B cell (primary cell): ENCODE data around the gene GET4. TPM values are rescaled to one million over a fixed set of nuclear protein-coding genes. Genes with fewer than 3 reads are reported as not detected.

ENCODE experiments used
- ATAC-seq: fragments of 200-7000 bp; cut with Tn5 transposase; one replicate; pipeline ENCODE4 v1.10.0; 2021; ENCODE audit warnings: low read depth, mild to moderate bottlenecking, moderate number of reproducible peaks, moderate library complexity
- CTCF ChIA-PET: fragments of 350-600 bp; sonication (Branson Sonifier 250); formaldehyde crosslinking; loops from one replicate; lab custom pipeline; 2021; ENCODE audit warnings: antibody characterized with exemption, inconsistent platforms; lab: Charles Lee
- POLR2A ChIA-PET: fragments of 350-600 bp; sonication (Branson Sonifier 250); formaldehyde crosslinking; loops from one replicate; lab custom pipeline; 2021; ENCODE audit warnings: antibody characterized with exemption; lab: Charles Lee
- DNase-seq: peaks from one replicate; pipeline ENCODE4 v3.0.0; 2013
- H2AFZ ChIP-seq: 2 replicates; pipeline ENCODE4 v1.6.1; 2012; ENCODE audit warnings: mild to moderate bottlenecking, low read depth, low read length; ENCODE audit not compliant: insufficient read depth, poor library complexity, severe bottlenecking
- H3K27ac ChIP-seq, 2 donors: 1 replicate in 1 of 2; 2 replicates in 1 of 2; pipeline ENCODE4 v1.5.1; 2012 to 2013; ENCODE audit warnings: low read length in 2 of 2, mild to moderate bottlenecking in 2 of 2, moderate library complexity in 1 of 2
- H3K27me3 ChIP-seq, 4 experiments: fragments of 200-600 bp in 1 of 4; sonication (generic) in 1 of 4; replicated peaks in 1 of 4; 1 replicate in 2 of 4; 2 replicates in 2 of 4; pipeline versions ENCODE4 v1.6.1 to v1.7.0; 2013 to 2016; ENCODE audit warnings: low read length in 3 of 4, mild to moderate bottlenecking in 2 of 4, mixed read lengths in 1 of 4, moderate library complexity in 1 of 4; ENCODE audit not compliant: insufficient read depth in 4 of 4, control insufficient read depth in 3 of 4; ENCODE audit errors: control extremely low read depth in 1 of 4
- H3K36me3 ChIP-seq, 2 experiments: replicated peaks in 1 of 2; 1 replicate in 1 of 2; 2 replicates in 1 of 2; pipeline versions ENCODE4 v1.6.1 to v1.7.1; 2013; ENCODE audit warnings: low read length in 1 of 2; ENCODE audit not compliant: insufficient read depth in 2 of 2, control insufficient read depth in 1 of 2; ENCODE audit errors: control extremely low read depth in 1 of 2, extremely low read depth in 1 of 2
- H3K4me1 ChIP-seq, 2 donors: fragments of 200-600 bp in 1 of 2; sonication (generic) in 1 of 2; 1 replicate in 1 of 2; 2 replicates in 1 of 2; pipeline versions ENCODE4 v1.5.1 to v1.6.1; 2013 to 2017; ENCODE audit warnings: low read length in 2 of 2; ENCODE audit not compliant: control insufficient read depth in 2 of 2, insufficient read depth in 2 of 2
- H3K4me2 ChIP-seq: replicated peaks from 2 replicates; pipeline ENCODE3; 2012; ENCODE audit warnings: mild to moderate bottlenecking, low read depth, low read length; ENCODE audit not compliant: poor library complexity, severe bottlenecking
- H3K4me3 ChIP-seq, 5 experiments: fragments of 200-600 bp in 1 of 5; sonication (generic) in 1 of 5; 1 replicate in 3 of 5; 2 replicates in 2 of 5; pipeline versions ENCODE4 v1.5.1 to v1.7.0; 2011 to 2016; ENCODE audit warnings: low read length in 4 of 5, mild to moderate bottlenecking in 4 of 5, low read depth in 2 of 5, control low read depth in 1 of 5, moderate library complexity in 1 of 5; ENCODE audit not compliant: insufficient read depth in 1 of 5; ENCODE audit errors: control extremely low read depth in 1 of 5, extremely low read depth in 1 of 5
- H3K79me2 ChIP-seq: fragments of 200-600 bp; sonication (generic); one replicate; pipeline ENCODE4 v1.6.0; 2016; ENCODE audit warnings: low read length; ENCODE audit not compliant: control insufficient read depth, insufficient read depth
- H3K9ac ChIP-seq: fragments of 200-600 bp; sonication (generic); 2 replicates; pipeline ENCODE4 v1.6.1; 2017; ENCODE audit warnings: mild to moderate bottlenecking, low read length, moderate library complexity
- H3K9me3 ChIP-seq, 3 donors: one replicate each; pipeline versions ENCODE4 v1.6.1 to v1.7.1; 2013; ENCODE audit warnings: low read length in 2 of 3; ENCODE audit not compliant: control insufficient read depth in 2 of 3, insufficient read depth in 1 of 3; ENCODE audit errors: control extremely low read depth in 1 of 3
- H4K20me1 ChIP-seq: 2 replicates; pipeline ENCODE4 v1.6.0; 2012; ENCODE audit warnings: mild to moderate bottlenecking, low read length; ENCODE audit not compliant: insufficient read depth, control insufficient read depth, poor library complexity, severe bottlenecking
- H3K27ac Mint-ChIP-seq: one replicate; pipeline ENCODE4 v1.8.0; 2021; ENCODE audit warnings: mixed read lengths
- H3K27me3 Mint-ChIP-seq: one replicate; pipeline ENCODE4 v1.8.0; 2021; ENCODE audit warnings: mixed read lengths
- H3K4me1 Mint-ChIP-seq: one replicate; pipeline ENCODE4 v1.8.0; 2021; ENCODE audit warnings: mixed read lengths
- H3K4me3 Mint-ChIP-seq: one replicate; pipeline ENCODE4 v1.8.0; 2021; ENCODE audit warnings: mixed read lengths
- H3K9me3 Mint-ChIP-seq: one replicate; pipeline ENCODE4 v1.8.0; 2022; ENCODE audit warnings: mixed read lengths; ENCODE audit not compliant: insufficient read depth
- EZH2 ChIP-seq: IDR thresholded peaks from 2 replicates; pipeline ENCODE4 v1.6.1; 2012; ENCODE audit warnings: borderline replicate concordance, low read depth, mild to moderate bottlenecking, moderate library complexity, low read length; ENCODE audit not compliant: insufficient read depth, poor library complexity, severe bottlenecking
- WGBS: methylation state at CpG from one replicate; pipeline ENCODE4 v1.1.5; 2013; ENCODE audit warnings: missing lambda C conversion rate; ENCODE audit not compliant: insufficient coverage; 5-methylcytosine and 5-hydroxymethylcytosine counted together
- intact Hi-C: fragments of 100-400 bp; cut with micrococcal nuclease; formaldehyde crosslinking; loops from one replicate; pipeline ENCODE4 v1.10.0; 2022
- polyA plus RNA-seq: library from polyadenylated mRNA; depleted of rRNA; stranded (reverse); fragments of >200 nt; gene quantifications from 2 replicates; pipeline ENCODE4 v1.2.3, GENCODE V29; 2012
- total RNA-seq, 2 donors: library from RNA; stranded (reverse); fragments of 120-200 nt in 1 of 2; gene quantifications; 1 replicate in 1 of 2; 2 replicates in 1 of 2; pipeline versions ENCODE4 v1.2.3 to v1.2.4, GENCODE V29; 2013 to 2022
- TF ChIP-seq, protein P1 (sequence below): fragments of 200-600 bp; IDR thresholded peaks from one replicate; pipeline ENCODE4 v1.8.0; 2022; ENCODE audit warnings: antibody characterized with exemption, mild to moderate bottlenecking

GET4 gene
- total and polyA plus RNA-seq, 2 donors (not counting 1 experiment from before 2014, with no cell fraction given) = 53.5 to 65.5 TPM

DNA sequence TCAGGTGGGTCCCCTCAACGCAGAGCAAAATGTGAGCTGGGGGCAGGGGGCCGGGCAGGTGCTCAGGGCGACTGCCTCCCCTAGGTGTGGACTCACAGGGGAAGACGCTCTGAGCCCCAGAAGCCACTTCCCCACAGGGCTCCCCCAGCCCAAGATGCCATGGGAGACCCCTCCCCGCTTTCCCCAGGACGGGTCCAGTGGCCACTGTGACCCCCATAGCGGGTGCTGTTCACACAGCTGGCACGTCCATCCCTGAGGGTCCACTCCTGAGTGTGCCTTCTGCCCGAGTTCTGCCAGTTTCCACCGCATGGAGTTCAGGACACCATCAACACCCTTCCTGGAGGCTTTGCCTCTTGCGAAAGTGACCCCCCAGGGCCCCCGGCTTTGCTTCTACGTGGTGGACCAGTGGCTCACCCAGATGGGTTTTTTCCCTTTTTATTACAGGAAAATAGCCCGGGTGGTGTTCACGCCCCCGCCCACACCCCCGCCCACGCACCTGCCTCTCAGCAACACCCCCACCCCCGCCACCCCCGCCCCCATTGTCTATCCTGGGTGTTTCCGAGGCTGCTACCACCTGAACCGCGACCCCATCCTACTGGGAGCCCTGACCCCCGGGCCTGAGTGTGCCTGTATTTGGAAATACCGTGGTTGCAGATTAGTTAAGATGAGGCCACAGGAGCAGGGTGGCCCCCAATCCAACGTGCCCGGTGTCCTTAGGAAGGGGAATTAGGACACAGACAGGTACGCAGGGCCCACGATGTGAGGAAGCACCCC, 46.2 kb downstream of the GET4 start:
- Histone ChIP-seq H3K4me2 (peak overlapping the region; percentile 97), H3K4me1 (peaks cover 30 to 51% of the 10 kb centered on the region in 2 donors)
- H3K9me3 Mint-ChIP-seq = no peaks in the 10 kb centered on the region

More for the DNA sequence above, 46.2 kb downstream of the GET4 start:
- H3K36me3 ChIP-seq = no peaks in the 10 kb centered on the region
- H3K9me3 ChIP-seq = peaks cover 0 to 4% (median 0%) of the 10 kb centered on the region in 3 donors
- H3K4me3 ChIP-seq = peak overlapping the region; percentile 21 to 67 (median 55)
- ChIA-PET CTCF (interaction anchor here (0.7 to 3.1 kb wide), 7 partner anchors 12 to 254 kb away, joined by 3 to 14 read pairs (median 4); no protein-coding TSS in a partner anchor), POLR2A (interaction anchor here (0.6 to 1.2 kb wide), 6 partner anchors 11 to 53 kb away, joined by 3 to 6 read pairs (median 4); partner anchors contain the start of gene COX19)
- H3K4me1 Mint-ChIP-seq = peaks cover 34% of the 10 kb centered on the region
- H3K27me3 Mint-ChIP-seq = no peaks in the 10 kb centered on the region
- H3K4me3 Mint-ChIP-seq = peak overlapping the region; percentile 88
- peak overlapping the region; percentile 84 to 85 for H3K27ac ChIP-seq
- DNase-seq = peak; percentile 44
- peak overlapping the region; percentile 93 for H3K27ac Mint-ChIP-seq
- WGBS = 44% methylated on average over 19 of the region's 29 CpGs
- peak overlapping the region; percentile 87 for H2AFZ ChIP-seq
- H3K9ac ChIP-seq = peak overlapping the region; percentile 72
- no peak for ATAC-seq
- H3K27me3 ChIP-seq = no peaks in the 10 kb centered on the region
- no peaks in the 10 kb centered on the region for H3K79me2 ChIP-seq
- intact Hi-C loops = loop anchor here (1.0 to 5.0 kb wide), 3 partner anchors 12 to 100 kb away; partner anchors contain the start of gene COX19
- no peak for TF ChIP-seq EZH2
- TF ChIP-seq, protein P1, sequence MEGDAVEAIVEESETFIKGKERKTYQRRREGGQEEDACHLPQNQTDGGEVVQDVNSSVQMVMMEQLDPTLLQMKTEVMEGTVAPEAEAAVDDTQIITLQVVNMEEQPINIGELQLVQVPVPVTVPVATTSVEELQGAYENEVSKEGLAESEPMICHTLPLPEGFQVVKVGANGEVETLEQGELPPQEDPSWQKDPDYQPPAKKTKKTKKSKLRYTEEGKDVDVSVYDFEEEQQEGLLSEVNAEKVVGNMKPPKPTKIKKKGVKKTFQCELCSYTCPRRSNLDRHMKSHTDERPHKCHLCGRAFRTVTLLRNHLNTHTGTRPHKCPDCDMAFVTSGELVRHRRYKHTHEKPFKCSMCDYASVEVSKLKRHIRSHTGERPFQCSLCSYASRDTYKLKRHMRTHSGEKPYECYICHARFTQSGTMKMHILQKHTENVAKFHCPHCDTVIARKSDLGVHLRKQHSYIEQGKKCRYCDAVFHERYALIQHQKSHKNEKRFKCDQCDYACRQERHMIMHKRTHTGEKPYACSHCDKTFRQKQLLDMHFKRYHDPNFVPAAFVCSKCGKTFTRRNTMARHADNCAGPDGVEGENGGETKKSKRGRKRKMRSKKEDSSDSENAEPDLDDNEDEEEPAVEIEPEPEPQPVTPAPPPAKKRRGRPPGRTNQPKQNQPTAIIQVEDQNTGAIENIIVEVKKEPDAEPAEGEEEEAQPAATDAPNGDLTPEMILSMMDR = no peak
- no peaks in the 10 kb centered on the region for H4K20me1 ChIP-seq
